Activated T-cell treated with anti-CD3 and anti-CD28 coated beads, Interleukin-2, amount 50 U/mL, for 72 hours (primary cell): ENCODE data around the gene FAF2. TPM values are rescaled to one million over a fixed set of nuclear protein-coding genes. Genes with fewer than 3 reads are reported as not detected.
"Not testable (repeated sequence)": the region's sequence is repeated elsewhere in the genome, so short reads cannot be mapped to it uniquely, and the experiment has no call there.

Experiments
- ATAC-seq, 2 donors: fragments of 150-1000 bp; cut with Tn5 transposase; replicated peaks in 1 of 2; 2 replicates each; pipeline ENCODE4 v1.10.0; 2021; ENCODE audit warnings: moderate library complexity in 2 of 2, mild to moderate bottlenecking in 1 of 2
- DNase-seq, 2 donors: peaks; one replicate each; pipeline ENCODE4 v3.0.0; 2021 to 2022; ENCODE audit warnings: mixed read lengths in 1 of 2
- H3K27ac Mint-ChIP-seq: one replicate; pipeline ENCODE4 v1.8.0; 2022; ENCODE audit warnings: mild to moderate bottlenecking, moderate library complexity, mixed read lengths
- H3K27me3 Mint-ChIP-seq: one replicate; pipeline ENCODE4 v1.8.0; 2022; ENCODE audit warnings: low read depth, mixed read lengths
- H3K36me3 Mint-ChIP-seq, 2 donors: one replicate each; pipeline ENCODE4 v1.8.0; 2022; ENCODE audit warnings: mixed read lengths in 2 of 2, mild to moderate bottlenecking in 1 of 2; ENCODE audit not compliant: insufficient read depth in 2 of 2
- H3K4me1 Mint-ChIP-seq: one replicate; pipeline ENCODE4 v1.8.0; 2022; ENCODE audit warnings: low read depth, mixed read lengths
- H3K4me3 Mint-ChIP-seq, 2 donors: one replicate each; pipeline ENCODE4 v1.8.0; 2022; ENCODE audit warnings: mild to moderate bottlenecking in 2 of 2, mixed read lengths in 2 of 2, moderate library complexity in 2 of 2
- H3K9me3 Mint-ChIP-seq, 2 donors: one replicate each; pipeline ENCODE4 v1.8.0; 2022; ENCODE audit warnings: mixed read lengths in 2 of 2
- total RNA-seq, 2 donors: library from RNA; stranded (reverse); gene quantifications; one replicate each; pipeline ENCODE4 v1.2.3, GENCODE V29; 2022

FAF2 gene
- total RNA-seq: 10 to 100 TPM; 44.8 to 45.0 TPM

GRCh38 chr5:176447978-176448608 lies at the start of gene FAF2:
FAF2 (plus strand) TSS chr5:176448385; CDS start chr5:176448408, 23 bp downstream.
- Mint-ChIP-seq H3K27me3 (no peaks in the 10 kb centered on the region), H3K4me1 (peaks cover 24% of the 10 kb centered on the region), H3K27ac (peak within 1 kb of the TSS; percentile 95), H3K9me3 (no peaks in the 10 kb centered on the region), H3K4me3 (peak within 1 kb of the TSS; percentile 88 to 98), H3K36me3 (peaks cover 3 to 4% of the 10 kb centered on the region in 2 donors)
- peak; percentile 96 to 100 for DNase-seq
- ATAC-seq: peak; percentile 95 to 97

GRCh38 chr5:176400382-176401156 lies 47.6 kb upstream of the FAF2 start:
- no peaks in the 10 kb centered on the region for H3K27me3 Mint-ChIP-seq
- H3K36me3 Mint-ChIP-seq: peaks cover 0 to 3% of the 10 kb centered on the region in 2 donors
- ATAC-seq (no peak), DNase-seq (no peak)
- H3K27ac Mint-ChIP-seq: no peak overlapping the region
- no peak overlapping the region for H3K4me3 Mint-ChIP-seq
- no peaks in the 10 kb centered on the region for H3K4me1 Mint-ChIP-seq
- no peaks in the 10 kb centered on the region for H3K9me3 Mint-ChIP-seq

- ATAC-seq (no peak), DNase-seq (no peak)
- Mint-ChIP-seq H3K27ac (no peak overlapping the region), H3K9me3 (no peaks in the 10 kb centered on the region), H3K36me3 (peaks cover 0 to 3% of the 10 kb centered on the region in 2 donors), H3K4me3 (no peak overlapping the region), H3K27me3 (no peaks in the 10 kb centered on the region), H3K4me1 (no peaks in the 10 kb centered on the region)
Observed at GRCh38 chr5:176401281-176402205, 46.6 kb upstream of the FAF2 start.

- no peaks in the 10 kb centered on the region for H3K4me1 Mint-ChIP-seq
- DNase-seq (no peak), ATAC-seq (no peak)
- no peaks in the 10 kb centered on the region for H3K36me3 Mint-ChIP-seq
- no peak overlapping the region for H3K4me3 Mint-ChIP-seq
- H3K9me3 Mint-ChIP-seq: no peaks in the 10 kb centered on the region
- no peaks in the 10 kb centered on the region for H3K27me3 Mint-ChIP-seq
- no peak overlapping the region for H3K27ac Mint-ChIP-seq
Observed at GRCh38 chr5:176405656-176406435, 42.3 kb upstream of the FAF2 start.

GRCh38 chr5:176406436-176407052 lies 41.6 kb upstream of the FAF2 start:
- ATAC-seq: no peak
- peaks cover 5% of the 10 kb centered on the region for H3K4me1 Mint-ChIP-seq
- H3K36me3 Mint-ChIP-seq: no peaks in the 10 kb centered on the region
- H3K9me3 Mint-ChIP-seq: no peaks in the 10 kb centered on the region
- no peak for DNase-seq
- no peak overlapping the region for H3K27ac Mint-ChIP-seq
- H3K4me3 Mint-ChIP-seq: no peak overlapping the region
- H3K27me3 Mint-ChIP-seq: no peaks in the 10 kb centered on the region

GRCh38 chr5:176407456-176408251 lies 40.5 kb upstream of the FAF2 start:
- Mint-ChIP-seq H3K4me1 (peaks cover 15% of the 10 kb centered on the region), H3K27me3 (no peaks in the 10 kb centered on the region), H3K9me3 (no peaks in the 10 kb centered on the region), H3K4me3 (no peak overlapping the region), H3K36me3 (peaks cover 0 to 2% of the 10 kb centered on the region in 2 donors), H3K27ac (no peak overlapping the region)
- DNase-seq (no peak), ATAC-seq (no peak)

GRCh38 chr5:176408252-176408573 lies 40.0 kb upstream of the FAF2 start:
- peaks cover 15% of the 10 kb centered on the region for H3K4me1 Mint-ChIP-seq
- not testable (repeated sequence) for H3K27me3 Mint-ChIP-seq, DNase-seq, ATAC-seq, H3K27ac Mint-ChIP-seq, H3K9me3 Mint-ChIP-seq, H3K36me3 Mint-ChIP-seq, H3K4me3 Mint-ChIP-seq

- H3K36me3 Mint-ChIP-seq: peaks cover 0 to 2% of the 10 kb centered on the region in 2 donors
- no peaks in the 10 kb centered on the region for H3K9me3 Mint-ChIP-seq
- H3K4me1 Mint-ChIP-seq: peaks cover 15% of the 10 kb centered on the region
- DNase-seq (no peak), ATAC-seq (no peak)
- no peak overlapping the region for H3K4me3 Mint-ChIP-seq
- no peaks in the 10 kb centered on the region for H3K27me3 Mint-ChIP-seq
- H3K27ac Mint-ChIP-seq: no peak overlapping the region
Observed at GRCh38 chr5:176408590-176408989, 39.6 kb upstream of the FAF2 start.

- Mint-ChIP-seq H3K36me3 (peaks cover 0 to 2% of the 10 kb centered on the region in 2 donors), H3K27ac (no peak overlapping the region), H3K9me3 (no peaks in the 10 kb centered on the region), H3K4me3 (no peak overlapping the region), H3K4me1 (peaks cover 25% of the 10 kb centered on the region), H3K27me3 (no peaks in the 10 kb centered on the region)
- DNase-seq (no peak), ATAC-seq (no peak)
Observed at GRCh38 chr5:176409765-176410164, 38.4 kb upstream of the FAF2 start.

GRCh38 chr5:176410486-176411180 lies 37.6 kb upstream of the FAF2 start:
- peaks cover 34% of the 10 kb centered on the region for H3K4me1 Mint-ChIP-seq
- no peak overlapping the region for H3K27ac Mint-ChIP-seq
- H3K9me3 Mint-ChIP-seq: no peaks in the 10 kb centered on the region
- DNase-seq (no peak), ATAC-seq (no peak)
- H3K4me3 Mint-ChIP-seq: no peak overlapping the region
- H3K27me3 Mint-ChIP-seq: no peaks in the 10 kb centered on the region
- H3K36me3 Mint-ChIP-seq: peaks cover 0 to 2% of the 10 kb centered on the region in 2 donors

GRCh38 chr5:176412517-176413254 lies 35.5 kb upstream of the FAF2 start:
- H3K36me3 Mint-ChIP-seq: peaks cover 0 to 2% of the 10 kb centered on the region in 2 donors
- peaks cover 44% of the 10 kb centered on the region for H3K4me1 Mint-ChIP-seq
- H3K9me3 Mint-ChIP-seq: no peaks in the 10 kb centered on the region
- no peak for DNase-seq
- no peaks in the 10 kb centered on the region for H3K27me3 Mint-ChIP-seq
- H3K4me3 Mint-ChIP-seq: no peak overlapping the region
- ATAC-seq: no peak
- no peak overlapping the region for H3K27ac Mint-ChIP-seq
